NCI-H1105 treated with DMSO at 0.1 percent for 48 hours (cell line): ENCODE measurements around the gene KDM5B.
"Not testable (repeated sequence)": the region's sequence is repeated elsewhere in the genome, so short reads cannot be mapped to it uniquely, and the experiment has no call there.

Experiments used
- DNase-seq: peaks from one replicate; lab custom pipeline; 2025; lab: John Stamatoyannopoulos, UW

KDM5B gene

DNA sequence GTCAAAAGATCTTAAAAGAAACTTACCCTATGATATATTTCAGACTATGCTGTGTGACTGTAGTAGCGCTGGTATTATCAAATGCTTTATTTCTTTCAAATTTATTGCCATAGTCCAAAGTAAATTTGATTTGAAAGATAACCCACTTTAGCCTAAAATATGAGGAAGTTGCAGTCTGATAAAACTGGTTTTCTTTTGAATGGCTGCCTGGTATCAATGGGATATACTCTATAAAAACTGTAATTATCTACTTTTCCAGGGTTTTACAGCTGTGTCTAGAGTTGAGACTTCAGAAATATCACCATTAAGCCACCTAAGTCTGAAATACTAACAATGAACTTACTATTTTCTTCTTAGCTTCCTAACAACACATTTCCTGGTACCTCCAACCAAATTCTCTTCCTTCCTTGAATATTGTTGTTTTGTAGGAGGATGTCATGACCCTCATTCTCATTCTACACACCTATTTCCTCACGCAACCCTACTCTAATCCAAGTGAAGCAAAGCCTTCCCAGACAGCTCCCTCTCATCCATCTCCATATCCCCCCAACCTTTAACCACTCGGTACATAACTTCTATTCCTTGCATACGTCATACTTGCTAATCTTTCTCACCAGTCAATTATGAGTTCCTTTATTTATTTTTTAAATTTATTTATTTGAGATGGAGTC lies 17.0 kb downstream of the KDM5B start:
- DNase-seq, result no peak

DNA sequence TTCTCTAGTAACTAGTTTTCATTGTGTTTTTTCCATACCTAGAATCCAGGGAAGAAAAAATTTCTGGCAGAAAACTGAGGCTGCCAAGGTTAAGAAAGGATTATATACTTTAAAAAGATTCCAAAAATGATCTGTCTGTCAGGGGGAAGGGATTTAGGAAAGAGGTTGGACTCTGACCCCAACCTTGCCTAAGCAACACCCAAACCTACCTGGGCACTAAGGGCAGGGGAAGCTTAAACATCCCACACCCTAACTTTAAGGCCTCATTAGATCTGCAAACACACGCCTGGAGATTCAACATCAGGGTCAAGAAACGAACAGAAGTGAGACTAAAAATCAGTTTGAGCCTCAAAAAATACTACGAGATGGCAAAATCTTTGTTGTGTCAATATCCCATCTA lies 19.4 kb downstream of the KDM5B start:
- no peak for DNase-seq

DNA sequence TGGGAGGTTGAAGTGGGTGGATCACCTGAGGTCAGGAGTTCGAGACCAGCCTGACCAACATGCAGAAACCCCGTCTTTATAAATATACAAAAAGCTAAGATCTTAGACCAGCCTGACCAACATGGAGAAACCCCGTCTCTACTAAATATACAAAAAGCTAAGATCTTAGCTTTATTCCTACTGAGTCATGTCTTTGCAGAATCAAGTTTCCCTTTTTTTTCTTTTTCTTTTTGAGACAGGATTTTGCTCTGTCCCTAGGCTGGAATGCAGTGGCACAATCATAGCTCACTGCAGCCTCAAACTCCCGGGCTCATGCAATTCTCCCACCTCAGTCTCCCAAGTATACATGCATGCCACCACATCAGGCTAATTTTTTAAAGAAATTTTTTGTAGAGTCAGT lies 21.4 kb downstream of the KDM5B start:
- DNase-seq, result no peak

DNA sequence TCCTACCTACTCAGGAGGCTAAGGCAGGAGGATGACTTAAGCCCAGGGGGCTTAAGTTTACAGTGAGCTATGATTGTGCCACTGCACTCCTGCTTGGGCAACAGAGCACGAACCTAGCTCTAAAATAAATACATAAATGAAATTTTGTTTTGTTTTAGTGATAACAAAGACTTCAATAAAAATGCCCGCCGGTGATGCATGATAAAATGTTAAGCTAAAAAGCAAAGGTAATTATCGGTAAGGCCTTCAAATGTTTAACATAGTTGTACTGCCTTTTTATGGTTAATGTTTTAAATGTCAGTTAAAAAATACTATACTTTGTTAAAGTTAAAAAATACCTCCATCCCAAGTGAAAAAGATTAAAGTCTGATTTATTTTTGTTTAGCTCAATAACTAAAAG lies 27.0 kb downstream of the KDM5B start:
- no peak for DNase-seq

DNA sequence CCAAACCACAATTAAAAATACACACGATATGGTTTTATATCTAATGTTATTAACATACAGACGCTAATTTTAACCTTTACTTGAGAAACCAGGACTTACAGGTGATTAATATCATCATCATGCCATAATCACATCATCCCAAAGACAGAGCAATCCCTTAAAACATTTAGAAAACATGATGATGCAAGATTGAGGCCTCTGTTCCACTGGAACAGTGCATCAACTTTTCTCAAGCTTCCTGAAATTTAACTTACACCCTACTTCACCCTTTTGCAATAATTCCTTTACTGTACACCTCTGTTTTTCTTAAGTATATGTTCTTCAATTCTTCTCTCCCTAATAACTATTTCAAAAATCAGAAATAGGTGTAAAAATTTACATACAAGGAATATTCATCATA lies 38.1 kb downstream of the KDM5B start:
- DNase-seq, result no peak

DNA sequence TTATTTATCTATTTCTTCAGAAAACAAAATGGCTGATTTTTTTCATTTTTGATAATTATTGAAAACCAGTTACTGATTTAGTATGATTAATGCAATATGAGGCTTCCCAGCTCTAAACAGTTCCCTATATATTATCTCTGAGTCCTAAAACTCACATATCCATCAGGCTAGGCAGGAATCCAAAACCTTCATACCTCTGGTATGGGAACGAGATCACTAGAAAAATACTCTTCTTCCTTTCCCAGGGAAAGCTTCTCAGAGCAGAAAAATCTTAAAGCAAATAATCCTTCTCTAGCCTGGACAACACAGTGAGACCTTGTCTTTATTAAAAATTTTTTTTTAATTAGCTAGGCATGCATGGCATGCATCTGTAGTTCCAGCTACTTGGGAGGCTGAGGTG lies 42.5 kb downstream of the KDM5B start:
- no peak for DNase-seq

DNA sequence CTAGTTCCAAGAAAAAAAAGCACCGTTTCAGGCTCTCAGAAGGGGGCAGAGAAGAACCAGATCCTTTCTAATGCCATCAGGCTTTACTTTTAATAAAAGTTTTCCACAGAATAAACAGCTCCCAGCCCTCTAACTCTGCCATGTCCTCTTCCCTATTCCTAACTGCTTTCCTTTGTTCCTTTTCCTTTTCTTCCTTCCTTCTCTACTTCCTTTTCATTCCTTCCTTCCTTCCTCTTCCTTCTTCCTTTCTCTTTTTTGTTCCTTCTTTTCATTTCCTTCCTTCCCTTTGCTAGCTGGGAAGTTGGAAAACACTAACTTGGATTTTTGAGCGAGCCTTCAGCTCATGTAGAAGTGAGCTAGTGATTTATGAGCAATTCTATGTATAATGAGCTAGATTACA lies 46.2 kb downstream of the KDM5B start:
- no peak for DNase-seq

DNA sequence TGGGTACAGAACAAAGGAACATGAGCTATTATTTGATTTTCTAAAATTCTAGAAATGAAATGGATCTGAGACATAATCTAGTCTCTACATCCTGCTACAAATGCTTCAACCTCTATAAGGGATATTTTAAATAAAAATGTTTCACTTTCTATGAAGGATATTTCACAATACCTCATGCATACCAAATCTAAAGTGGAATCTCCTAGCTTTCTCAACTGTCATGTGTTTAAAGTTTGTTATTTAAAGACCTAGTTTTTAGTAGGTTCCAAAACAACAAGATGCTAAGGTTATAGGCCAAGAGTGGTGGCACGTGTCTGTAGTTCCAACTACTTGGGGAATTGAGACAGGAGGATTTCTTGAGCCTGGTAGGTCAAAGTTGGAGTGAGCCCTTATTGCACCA lies 47.6 kb downstream of the KDM5B start:
- no peak for DNase-seq

DNA sequence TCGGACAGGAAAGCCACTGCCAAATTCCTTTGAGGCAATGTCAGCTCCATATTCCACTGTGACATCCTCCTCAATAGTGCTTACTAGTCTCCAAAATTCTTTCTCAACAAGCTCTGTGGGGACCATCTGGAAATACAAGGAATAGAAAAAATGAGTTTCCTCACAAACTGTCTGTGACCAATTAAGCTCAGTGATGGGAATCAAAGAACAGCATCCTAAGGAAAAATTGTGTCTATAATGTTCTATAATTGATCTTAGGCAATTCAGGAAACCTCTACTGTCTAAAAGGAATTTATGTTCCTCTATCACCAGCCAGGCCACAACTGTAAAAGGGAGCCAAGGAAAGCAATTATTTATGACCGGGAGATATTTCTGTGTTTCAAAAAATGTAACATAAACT lies 51.8 kb downstream of the KDM5B start:
- no peak for DNase-seq

DNA sequence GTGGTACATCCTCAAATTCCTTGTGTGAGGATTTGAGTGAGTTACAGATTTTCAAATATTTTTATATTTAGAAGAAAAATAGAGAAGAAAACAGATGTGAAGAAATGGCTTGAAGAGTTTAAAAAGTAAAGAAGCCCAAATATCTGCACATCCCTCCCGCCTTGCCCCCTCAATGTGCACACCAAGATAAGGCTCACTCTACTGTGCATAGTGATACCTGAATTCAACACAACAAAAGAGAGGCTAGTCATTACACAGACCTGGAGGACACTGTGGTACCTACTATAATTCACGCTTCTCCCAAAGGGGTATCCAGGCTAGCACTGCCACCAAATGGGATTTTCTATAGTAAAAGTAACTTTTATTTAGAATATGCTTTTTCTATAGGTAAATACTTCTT lies 53.9 kb downstream of the KDM5B start:
- DNase-seq, result no peak

DNA sequence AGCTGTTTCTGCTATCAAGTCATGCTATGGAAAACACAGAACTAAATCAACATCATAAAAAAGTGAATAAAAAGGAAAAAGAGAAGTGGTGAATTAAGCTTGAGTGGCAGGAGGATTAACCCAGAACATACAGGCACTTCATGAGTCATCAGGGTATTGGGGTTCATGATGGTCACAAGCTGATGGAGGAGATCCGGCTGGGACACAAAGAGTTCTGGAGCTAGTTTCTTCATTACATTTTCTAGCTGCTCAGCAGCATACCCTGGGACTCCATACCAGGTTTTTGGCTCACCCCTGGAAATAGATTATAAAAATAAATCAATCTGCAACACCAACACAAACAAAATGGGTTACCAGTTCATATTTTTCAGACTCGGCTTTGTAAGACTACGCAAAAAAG lies 55.4 kb downstream of the KDM5B start:
- DNase-seq, result no peak

DNA sequence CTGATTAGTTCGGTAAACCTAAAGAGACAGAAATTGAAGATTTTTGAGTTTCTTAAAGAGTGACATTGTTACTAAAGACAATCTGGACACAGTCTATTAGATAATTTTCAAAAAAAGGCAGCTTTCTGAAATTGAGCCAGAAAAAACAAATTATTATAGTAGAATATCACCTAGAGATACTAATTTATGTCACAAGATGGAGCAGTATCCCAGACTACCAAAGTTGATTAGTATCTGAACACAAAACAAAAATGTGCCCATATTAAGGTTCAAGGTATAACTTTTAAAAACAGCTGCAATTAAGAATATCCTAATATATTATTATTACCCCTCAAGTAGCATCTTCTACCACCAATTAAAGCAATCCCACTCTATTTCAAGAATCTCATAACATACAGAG lies 57.5 kb downstream of the KDM5B start:
- no peak for DNase-seq

DNA sequence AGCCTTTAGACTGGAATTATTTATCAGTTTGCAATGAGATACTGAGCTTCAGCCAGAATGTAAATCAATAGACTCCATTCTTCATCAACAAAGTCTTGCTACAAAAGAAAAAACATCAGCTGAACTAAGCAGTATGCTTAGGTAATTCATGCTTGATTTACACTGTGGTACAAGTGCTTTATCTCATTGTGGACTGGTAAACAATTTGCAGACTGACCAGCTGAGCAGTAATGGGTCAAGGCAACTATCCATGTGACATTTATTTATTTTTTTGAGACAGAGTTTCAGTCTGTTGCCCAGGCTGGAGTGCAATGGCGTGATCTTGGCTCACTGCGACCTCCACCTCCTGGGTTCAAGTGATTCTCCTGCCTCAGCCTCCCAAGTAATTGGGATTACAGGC lies 58.2 kb downstream of the KDM5B start:
- DNase-seq, result no peak

DNA sequence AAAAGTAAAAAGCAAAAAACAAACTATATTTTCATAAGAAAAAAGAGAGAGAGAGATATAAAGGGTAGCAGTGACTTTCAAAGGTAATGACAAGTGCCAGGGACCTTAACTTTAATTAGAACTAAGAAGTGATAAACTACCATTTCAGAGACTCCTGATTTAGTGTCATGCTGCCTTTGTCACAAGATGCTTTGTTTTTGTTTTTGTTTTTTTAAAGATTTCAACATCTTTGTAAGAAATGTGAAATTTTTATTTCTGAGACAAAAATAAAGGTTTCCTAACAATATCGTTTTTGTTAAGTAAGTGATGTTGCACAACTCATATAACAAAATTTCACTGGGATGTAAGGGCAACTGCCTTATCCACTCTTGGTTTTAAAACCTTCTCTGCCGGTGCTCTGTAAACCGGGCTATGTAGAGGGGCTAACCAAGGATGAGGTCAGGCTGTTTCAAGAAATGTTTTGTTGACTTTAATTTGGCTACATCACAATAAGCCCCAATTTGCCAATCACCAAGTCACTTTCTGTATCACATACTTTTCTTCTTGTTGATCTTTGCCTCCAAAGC lies 62.8 kb downstream of the KDM5B start:
- no peak for DNase-seq

DNA sequence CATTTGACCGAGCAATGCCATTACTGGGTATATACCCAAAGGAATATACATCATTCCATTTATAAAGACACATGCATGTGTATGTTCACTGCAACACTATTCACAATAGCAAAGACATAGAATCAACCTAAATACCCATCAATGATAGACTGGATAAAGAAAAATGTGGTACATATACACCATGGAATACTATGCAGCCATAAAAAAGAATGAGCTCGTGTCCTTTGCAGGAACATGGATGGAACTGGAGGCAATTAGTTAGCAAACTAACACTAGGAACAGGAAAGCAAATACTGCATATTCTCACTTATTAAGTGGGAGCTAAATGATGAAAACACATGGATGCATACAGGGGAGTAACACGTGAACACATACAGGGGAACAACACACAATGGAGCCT lies 63.5 kb downstream of the KDM5B start:
- not testable (repeated sequence) for DNase-seq

DNA sequence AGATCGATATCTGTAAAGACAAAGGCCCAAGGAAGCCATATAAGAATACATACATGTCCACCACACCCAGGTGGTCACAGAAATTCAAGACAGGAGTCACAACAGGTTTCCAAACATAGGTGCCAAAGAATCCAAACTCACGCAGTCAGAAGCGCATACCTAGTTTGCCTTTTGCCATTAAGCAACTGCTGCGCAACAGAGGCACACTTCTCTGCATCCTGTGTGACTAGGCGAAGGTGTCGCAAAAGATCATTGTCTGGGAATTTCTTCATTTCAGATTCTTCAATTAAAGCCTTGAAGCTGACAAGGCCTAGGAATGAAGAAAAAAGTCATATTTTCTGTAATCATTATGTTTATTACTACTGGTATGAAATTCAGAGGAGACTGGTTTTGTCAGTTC lies 65.7 kb downstream of the KDM5B start:
- DNase-seq, result no peak

DNA sequence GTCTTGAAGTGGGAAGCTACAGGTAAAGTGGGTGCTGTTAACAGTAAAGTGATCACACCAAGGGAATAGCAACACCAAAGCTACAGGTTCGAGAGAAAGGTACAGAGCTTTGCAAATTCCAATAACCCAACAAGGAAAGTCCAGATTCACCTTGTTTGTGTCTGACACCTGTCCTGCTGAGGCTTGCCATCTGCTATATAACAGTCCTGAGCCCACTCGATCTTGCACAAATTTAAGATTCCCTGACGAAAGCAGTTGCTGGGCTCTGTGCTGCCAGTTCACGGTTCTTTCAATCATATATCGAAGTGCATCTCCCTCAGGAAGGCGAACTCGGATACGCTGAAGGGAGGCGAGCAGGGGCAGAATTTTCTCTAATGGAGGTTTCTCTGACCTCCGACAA lies 75.0 kb downstream of the KDM5B start:
- DNase-seq, result no peak

DNA sequence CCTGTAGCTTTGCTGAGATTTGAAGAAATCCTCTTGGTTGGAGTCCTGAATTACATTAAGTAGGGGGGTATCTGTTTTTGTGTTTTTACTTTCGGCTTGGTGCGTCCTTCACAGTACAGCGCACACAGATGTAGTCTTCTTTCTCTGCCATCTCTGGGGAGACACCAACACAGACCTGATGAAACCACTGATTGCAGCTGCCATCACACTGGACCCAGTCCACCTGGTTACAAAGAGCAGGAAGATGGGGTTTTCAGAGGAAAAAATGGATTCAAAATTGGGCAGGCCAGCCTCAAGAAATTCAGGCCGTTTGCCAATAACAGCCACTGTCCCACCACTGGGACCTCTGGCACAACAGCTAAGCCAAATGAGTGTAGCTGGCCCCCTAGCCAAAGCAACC lies 79.3 kb downstream of the KDM5B start:
- DNase-seq, result no peak

DNA sequence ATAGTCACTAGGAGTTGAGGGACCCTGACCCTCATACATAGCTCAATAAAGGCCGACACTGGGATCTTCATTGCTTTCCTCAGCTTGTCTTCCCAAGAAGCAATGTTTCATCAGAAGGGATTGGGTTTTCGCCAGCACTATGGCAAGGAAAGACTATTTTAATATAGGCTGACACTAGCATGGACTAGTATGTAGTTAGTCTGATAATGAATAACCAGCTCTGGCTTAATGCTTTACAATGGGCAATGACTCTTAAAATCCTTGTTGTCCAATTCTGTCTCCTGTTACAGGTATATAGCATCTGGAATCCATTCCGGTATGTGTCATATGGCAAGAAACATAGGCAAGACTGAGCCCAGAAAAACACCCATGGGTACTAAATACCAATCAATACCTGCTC lies 82.7 kb downstream of the KDM5B start:
- DNase-seq, result no peak

DNA sequence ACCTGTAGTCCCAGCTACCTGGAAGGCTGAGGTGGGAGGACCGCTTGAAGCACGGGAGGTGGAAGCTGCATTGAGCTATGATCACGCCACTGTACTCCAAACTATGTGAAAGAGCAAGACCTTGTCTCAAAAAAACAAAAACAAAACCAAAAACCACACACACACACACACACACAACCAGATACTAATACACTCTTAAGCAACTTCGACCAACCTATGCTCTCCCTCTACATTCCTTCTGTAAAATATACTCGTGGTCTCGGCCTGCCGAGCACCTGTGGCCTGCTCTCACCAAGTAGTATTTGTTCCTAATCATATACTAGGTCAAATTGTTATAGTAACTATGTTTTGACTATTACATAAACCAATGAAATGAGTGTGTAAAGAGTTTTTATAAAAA lies 84.5 kb downstream of the KDM5B start:
- DNase-seq, result no peak

DNA sequence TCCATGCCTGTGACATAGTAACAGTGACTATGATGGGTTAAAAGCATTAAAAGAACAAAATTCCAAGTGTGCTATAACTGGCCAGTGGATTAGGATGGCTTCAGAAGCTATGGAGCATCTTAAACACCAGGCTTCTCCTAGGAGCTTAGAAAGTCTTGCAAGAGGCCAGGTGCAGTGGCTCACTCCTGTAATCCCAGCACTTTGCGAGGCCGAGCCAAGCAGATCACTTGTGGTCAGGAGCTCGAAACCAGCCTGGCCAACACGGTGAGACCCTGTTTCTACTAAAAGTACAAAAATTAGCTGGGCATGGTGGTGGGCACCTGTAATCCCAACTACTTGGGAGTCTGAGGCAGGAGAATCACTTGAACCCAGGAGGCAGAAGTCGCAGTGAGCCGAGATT lies 85.2 kb downstream of the KDM5B start:
- DNase-seq, result not testable (repeated sequence)

DNA sequence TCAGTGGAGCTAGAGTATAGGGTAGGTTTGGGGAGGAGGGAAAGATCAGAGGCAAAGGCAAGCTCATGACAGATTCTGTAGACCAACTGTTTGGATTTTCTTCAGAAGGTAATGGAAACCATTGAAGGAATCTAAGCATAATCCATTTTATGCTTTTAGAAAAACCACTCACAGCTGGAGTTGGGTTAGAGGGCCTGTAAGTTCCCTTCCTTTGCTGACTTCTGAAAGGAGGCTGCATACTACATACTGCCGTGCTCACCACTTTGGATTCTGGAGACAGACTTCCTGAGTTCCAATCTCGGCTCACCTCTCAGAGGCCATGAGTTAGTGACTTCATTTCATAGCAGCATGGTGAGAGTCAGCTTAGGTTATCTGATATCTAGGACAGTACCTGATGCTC lies 91.6 kb downstream of the KDM5B start:
- DNase-seq, result no peak

DNA sequence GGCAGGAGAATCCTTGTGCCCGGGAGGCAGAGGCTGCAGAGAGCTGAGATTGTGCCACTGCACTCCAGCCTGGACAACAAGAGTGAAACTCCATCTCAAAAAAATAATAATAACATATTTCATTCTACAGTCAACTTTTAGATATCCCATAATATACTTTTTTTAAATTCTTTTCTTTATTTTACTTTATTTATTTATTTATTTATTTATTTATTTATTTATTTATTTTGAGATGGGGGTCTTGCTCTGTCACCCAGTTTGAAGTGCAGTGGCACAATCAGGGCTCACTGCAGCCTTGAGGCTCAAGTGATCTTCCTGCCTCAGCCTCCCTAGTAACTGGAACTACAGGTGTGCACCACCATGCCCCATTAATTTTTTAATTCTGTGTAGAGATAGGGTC lies 94.0 kb downstream of the KDM5B start:
- DNase-seq, result not testable (repeated sequence)

DNA sequence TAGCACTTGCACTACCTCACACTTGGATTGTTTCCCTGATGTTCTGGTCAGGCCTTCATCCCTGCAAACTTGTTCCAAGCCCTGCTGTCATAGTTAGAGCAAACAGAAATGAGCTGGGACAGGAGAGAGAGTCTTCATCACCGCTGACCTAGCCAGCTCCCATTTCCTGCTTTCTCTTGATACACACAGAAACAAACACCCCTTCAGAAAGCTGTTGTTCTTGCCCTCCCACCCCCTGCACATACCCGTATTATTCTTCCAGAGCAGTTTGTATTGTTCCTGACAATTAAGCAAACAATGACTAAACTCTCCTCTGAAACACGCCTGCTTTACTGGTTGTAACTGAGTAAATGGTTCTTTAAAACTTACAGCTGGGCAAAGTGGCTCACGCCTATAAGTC lies 95.1 kb downstream of the KDM5B start:
- DNase-seq, result no peak
